Stimulated activated CD8-positive, alpha-beta memory T cell treated with anti-CD3 and anti-CD28 coated beads, Interleukin-15, amount 100 ng/mL, for 4 hours (primary cell): ENCODE measurements around the gene APCDD1.

Experiments
- DNase-seq, 2 donors: peaks; one replicate each; pipeline ENCODE4 v3.0.0-alpha.2; 2020; ENCODE audit warnings: low read depth in 2 of 2

Gene APCDD1

GRCh38 chr18:10453806-10454680 is at the start of gene APCDD1:
Gene APCDD1 (plus strand): TSS chr18:10454635. CDS start chr18:10454982, 347 bp downstream.
- no peak for DNase-seq

GRCh38 chr18:10405014-10405493 is 49.4 kb upstream of the APCDD1 start:
- no peak for DNase-seq

DNA sequence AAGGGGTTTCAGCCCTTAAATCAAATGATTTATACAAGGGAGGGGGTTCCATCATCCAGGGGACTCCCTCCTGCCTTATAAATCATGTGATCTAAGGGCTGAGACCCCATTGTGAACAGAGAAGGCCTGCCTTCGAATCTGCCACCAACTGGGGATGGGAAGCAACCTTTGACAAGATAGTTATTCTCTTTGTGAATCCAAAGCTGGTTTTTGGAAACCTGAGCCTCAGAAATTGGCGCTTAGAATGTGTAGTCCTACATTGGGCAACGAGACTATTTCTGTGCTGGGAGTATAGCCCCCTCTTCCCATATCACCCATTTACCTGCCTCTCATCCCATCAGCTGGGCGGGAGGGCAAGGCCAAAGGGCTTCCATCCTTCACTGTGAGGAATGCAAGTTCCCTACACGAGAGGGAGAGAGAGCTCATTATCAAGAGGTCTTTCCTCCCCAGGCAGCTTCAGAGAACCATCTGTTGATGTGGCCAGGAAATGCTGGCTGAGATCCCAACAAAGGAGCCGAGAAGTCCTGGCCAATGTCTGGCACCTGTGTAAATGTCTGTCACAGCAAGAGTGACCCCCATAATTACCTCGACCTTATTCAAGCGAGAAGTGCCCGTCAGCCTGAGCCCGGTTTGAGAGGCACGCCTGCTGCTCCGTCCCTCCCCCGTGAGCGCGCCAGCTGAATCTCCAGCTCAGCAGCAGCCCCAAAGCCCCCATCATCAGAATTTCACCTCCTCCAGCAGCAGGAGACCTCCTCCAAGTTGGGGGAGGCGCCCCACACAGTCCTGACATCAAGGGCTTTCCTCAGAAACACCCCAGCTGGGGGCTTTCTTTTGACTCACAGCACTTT is 48.4 kb upstream of the APCDD1 start:
- no peak for DNase-seq

GRCh38 chr18:10408131-10408530 is 46.3 kb upstream of the APCDD1 start:
- DNase-seq = no peak

- DNase-seq = no peak
Measured at GRCh38 chr18:10409041-10409440, 45.4 kb upstream of the APCDD1 start.

DNA sequence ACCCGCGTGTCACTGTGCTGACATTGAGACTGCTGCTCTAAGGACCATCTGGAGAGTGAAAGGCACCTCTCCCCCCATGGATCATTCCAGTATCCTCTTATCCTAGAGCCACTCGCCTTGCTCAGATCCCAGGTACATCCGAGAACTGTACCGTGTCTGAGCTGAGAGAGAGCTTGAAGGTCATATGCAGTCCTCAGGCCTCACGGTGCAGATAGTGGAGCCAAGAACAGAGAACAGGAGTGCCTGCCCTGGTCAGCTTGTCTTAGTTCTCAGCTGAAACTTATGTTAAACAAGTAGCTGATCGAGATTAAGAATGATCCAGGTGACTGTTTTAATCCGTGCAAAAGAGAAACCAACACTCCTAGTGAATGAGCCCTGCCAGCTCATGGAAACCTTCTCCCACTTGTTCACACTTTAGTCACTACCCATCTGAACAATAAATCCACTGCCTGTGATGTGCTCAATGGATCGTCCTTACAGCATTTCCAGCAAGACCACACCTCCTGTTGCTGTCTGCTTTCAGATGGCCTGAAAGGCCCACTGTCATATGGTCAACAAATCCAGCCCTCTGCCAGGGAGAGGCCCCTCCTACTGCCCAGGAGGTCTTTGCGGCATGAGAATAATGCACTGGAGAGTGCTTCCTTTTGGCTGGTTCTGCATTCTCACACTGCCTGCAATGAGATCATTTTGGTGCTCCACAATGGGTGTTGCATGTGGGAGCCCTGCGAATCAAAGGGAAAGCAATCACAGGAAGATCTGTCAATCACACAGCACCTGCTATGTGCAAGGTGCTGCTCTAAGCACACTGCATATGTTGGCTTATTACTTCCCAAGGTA is 43.7 kb upstream of the APCDD1 start:
- DNase-seq = no peak

DNA sequence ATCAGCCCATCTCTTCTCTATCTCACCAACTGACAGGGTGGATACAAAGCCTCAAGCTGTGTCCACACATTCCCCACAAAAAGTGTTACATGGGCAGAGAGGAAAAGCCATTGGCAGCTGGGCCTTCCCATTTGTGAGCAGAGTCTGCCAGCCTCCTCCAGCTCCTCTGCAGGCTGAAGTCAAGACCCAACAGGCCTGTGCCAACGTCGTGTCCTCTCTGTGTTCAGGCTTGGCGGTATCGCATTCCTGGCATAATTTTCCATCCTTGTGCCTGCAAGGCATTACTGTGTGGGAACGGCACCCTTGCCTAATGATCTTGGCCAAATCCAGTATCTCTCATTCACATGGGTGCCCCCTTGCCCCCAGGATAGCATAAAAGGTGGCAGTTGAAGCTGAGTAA is 41.5 kb upstream of the APCDD1 start:
- DNase-seq = no peak

- no peak for DNase-seq
Measured at GRCh38 chr18:10413722-10414121, 40.7 kb upstream of the APCDD1 start.

- DNase-seq = no peak
Measured at GRCh38 chr18:10414293-10414842, 40.1 kb upstream of the APCDD1 start.

DNA sequence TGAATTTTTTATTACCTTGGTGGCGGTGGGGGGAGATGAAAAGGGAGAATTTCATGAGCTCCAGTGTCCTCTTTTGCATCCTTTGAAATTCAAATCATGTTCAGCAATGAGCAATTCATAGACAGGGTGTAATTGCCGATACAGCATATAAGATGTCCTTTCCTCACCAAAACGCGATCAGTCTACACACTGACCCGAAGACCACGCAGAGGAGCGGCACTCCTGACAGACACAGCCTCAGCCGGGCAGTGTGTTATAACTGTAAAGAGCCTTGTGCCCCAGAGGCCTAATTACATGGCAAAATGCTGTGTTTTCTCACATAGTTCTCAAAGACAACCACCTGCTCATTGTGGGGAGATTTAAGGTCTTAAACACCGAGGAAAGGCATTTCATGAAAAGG is 38.4 kb upstream of the APCDD1 start:
- no peak for DNase-seq

GRCh38 chr18:10417191-10417590 is 37.2 kb upstream of the APCDD1 start:
- no peak for DNase-seq

DNA sequence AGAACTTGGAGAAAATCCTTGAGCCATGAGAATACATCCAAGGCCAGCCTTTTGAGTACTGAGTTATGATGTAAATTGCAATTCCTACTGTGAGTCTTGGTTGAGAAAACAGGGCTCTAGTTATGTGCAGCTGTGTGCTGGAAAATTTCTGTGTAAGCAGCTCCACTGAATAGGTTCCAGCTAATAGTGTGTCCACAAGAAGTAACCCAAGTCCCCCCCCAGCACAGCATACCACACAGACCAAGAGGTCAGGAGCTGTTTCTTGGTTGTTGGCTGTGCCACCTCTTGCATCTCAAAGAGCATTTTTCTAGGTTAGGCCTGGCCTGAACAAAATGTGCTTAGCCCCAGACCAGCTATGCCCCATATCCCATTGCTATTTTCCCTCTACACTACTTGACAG is 36.8 kb upstream of the APCDD1 start:
- no peak for DNase-seq

DNA sequence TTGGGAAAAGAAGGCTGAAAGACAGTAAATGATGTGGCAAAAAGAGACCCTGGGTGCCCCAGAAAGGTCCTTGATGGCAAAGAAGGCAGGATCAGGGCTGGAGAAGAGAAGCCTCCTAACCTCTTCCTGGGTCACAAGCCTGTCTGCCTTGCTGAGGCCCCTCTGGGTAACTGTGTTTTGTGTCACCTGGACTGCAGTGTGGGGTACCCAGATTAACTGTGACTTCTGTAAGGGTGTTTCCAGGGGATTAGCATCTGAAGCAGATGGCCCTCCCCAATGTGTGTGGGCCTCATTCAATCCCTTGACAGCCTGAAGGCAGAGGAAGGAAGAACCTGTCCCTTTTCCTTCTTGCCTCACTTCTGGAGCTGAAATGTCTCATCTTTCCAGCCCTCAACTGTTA is 35.6 kb upstream of the APCDD1 start:
- no peak for DNase-seq

DNA sequence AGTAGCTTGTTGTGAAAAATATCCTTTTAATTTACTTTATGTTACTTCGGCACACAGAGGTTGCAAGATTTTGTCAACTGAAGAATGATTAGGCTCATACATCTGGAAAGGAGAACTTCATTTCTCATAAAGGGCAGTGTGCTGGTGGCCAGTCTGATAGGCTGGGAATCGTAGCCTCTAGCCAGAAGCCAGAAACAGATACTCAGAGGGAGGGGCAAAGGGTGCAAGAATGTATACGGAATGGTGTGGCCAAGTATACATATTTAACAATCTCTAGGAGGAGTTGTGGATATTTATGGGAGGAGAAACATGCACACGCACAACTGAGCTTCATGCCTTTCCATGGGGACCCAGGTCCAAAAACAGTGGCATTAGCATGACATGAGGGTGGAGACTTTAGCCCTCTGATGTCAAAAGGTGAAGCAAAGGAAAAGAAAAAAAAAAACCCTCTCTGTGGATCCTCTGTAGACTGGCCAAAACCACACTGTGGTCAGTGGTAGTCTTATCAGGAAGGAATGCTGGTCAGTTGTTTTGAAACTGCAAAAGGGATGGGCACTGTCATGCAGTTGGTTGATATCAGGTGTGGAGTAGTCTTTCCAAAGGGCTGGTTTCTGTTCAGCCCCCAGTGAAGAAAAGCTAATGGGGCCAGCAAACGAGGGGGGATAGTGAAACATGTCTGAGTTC is 34.9 kb upstream of the APCDD1 start:
- no peak for DNase-seq

GRCh38 chr18:10420561-10421352 is 33.7 kb upstream of the APCDD1 start:
- DNase-seq = no peak

DNA sequence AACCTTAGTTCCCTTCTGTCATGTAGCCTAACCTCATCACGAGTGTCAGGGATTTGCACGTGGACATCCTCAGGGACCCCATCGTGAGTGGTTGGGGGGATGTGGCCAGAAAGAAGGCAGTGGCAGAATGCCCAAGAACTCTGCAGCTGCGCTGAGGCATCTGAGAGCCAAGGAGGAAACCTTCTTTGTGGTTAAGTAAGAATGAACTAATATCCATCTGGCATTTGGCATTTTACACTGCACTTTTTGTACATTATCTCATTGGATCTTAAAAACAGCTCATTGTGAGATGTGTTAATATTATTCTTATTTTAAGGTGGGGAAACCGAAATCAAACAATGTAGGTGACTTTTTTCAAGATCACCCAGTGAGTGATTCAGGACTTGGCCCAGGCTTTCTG is 32.6 kb upstream of the APCDD1 start:
- DNase-seq = no peak

- no peak for DNase-seq
Measured at GRCh38 chr18:10422731-10423130, 31.7 kb upstream of the APCDD1 start.

- no peak for DNase-seq
Measured at GRCh38 chr18:10424585-10425307, 29.7 kb upstream of the APCDD1 start.

DNA sequence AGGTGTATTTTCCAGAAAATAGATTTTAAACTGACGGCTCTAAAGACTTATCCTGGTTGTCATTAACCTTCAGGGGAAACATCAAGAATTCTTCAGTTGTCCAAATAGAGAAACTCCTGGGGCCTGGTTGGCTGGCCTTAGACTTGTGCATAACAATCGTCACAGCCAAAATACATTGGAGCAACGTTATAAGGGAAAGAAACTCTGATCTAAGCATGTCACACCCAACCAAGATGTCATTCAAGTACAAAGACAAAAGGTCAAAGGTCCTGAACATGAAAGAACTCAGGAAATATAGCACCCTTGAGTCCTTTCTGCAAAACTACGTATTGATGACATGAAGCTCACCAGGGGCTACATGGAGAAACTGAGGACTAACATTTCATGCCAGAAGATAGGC is 23.8 kb upstream of the APCDD1 start:
- DNase-seq = no peak
